Measurements from ENCODE around the gene ELL2. TPM values are rescaled to one million over a fixed set of nuclear protein-coding genes. Genes with fewer than 3 reads are reported as not detected.
"Not testable (repeated sequence)": the region's sequence is repeated elsewhere in the genome, so short reads cannot be mapped to it uniquely, and the experiment has no call there.

The ELL2 gene
- total and polyA plus RNA-seq, 2 donors (not counting 1 experiment from before 2014, with no cell fraction given), result 68.5 to 121 TPM

- Histone ChIP-seq H3K36me3 (ENCODE audit: control insufficient read depth, insufficient read depth, low read length) (no peaks in the 10 kb centered on the region), H3K4me2 (ENCODE audit: extremely low read depth, insufficient read depth, low read length) (peak overlapping the region; percentile 15), H3K4me3 (replicated peaks in 1 of 4; ENCODE audit: control extremely low read depth in 1 of 4, insufficient read depth in 1 of 4, low read depth in 3 of 4, low read length in 4 of 4) (no peak overlapping the region), H3K9me3 (ENCODE audit: control insufficient read depth, insufficient read depth, low read depth, low read length) (no peaks in the 10 kb centered on the region), H3K9ac (ENCODE audit: insufficient read depth, low read length) (no peak overlapping the region), H3K4me1 (ENCODE audit: control insufficient read depth, extremely low read depth, insufficient read depth, low read length) (peaks cover 4% of the 10 kb centered on the region), H3K79me2 (ENCODE audit: control insufficient read depth, insufficient read depth, low read length) (no peaks in the 10 kb centered on the region), H2AFZ (ENCODE audit: low read length) (peak overlapping the region; percentile 29), H3K27me3 (ENCODE audit: control insufficient read depth, insufficient read depth, low read length) (no peaks in the 10 kb centered on the region), H3K27ac (ENCODE audit: insufficient read depth, low read length) (no peak overlapping the region), H4K20me1 (ENCODE audit: control insufficient read depth, extremely low read depth, insufficient read depth, low read length) (no peaks in the 10 kb centered on the region)
- TF ChIP-seq EZH2 (IDR thresholded peaks at IDR 0.05; ENCODE audit: low read length, missing control alignments), result no peak
- TF ChIP-seq, protein P1, sequence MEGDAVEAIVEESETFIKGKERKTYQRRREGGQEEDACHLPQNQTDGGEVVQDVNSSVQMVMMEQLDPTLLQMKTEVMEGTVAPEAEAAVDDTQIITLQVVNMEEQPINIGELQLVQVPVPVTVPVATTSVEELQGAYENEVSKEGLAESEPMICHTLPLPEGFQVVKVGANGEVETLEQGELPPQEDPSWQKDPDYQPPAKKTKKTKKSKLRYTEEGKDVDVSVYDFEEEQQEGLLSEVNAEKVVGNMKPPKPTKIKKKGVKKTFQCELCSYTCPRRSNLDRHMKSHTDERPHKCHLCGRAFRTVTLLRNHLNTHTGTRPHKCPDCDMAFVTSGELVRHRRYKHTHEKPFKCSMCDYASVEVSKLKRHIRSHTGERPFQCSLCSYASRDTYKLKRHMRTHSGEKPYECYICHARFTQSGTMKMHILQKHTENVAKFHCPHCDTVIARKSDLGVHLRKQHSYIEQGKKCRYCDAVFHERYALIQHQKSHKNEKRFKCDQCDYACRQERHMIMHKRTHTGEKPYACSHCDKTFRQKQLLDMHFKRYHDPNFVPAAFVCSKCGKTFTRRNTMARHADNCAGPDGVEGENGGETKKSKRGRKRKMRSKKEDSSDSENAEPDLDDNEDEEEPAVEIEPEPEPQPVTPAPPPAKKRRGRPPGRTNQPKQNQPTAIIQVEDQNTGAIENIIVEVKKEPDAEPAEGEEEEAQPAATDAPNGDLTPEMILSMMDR (conservative IDR thresholded peaks at IDR 0.05 in 1 of 2, IDR thresholded peaks at IDR 0.05 in 1 of 2; ENCODE audit: low read depth in 1 of 2, low read length in 2 of 2), result no peak
- DNase-seq (ENCODE audit: low read depth in 2 of 2), result peak in 1 of 2 donors; percentile 86
Observed at GRCh38 chr5:95870105-95870672, 91.5 kb downstream of the ELL2 start.

DNA sequence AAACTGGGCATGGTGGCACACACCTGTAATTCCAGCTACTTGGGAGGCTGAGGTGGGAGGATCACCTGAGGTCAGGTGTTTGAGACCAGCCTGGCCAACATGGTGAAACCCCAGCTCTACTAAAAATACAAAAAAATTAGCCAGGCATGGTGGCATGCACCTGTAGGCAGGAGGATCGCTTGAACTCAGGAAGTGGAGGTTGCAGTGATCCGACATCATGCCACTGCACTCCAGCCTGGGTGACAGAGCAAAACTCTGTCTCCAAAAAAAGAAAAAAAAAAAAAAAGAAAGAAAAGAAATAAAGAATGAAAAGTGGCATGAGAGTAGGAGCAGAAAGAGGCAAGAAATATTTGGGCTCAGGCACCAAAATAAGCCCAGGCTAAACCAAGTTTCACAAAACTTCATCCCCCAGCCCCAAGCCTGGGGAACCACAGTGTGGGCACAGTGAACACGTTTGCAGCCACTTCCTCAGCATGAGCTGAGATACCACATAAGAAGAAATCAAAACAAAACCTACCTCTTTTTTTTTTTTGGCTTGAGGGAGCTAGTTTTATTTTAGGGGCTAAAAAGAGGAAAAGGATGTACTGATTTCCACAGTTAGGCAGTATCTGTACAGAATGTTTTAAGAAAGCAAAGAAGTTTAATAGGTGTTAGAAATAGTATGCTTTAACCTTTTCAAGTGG lies 92.3 kb downstream of the ELL2 start:
- H3K4me1 ChIP-seq (ENCODE audit: control insufficient read depth, extremely low read depth, insufficient read depth, low read length); H3K9ac ChIP-seq (ENCODE audit: insufficient read depth, low read length); H3K79me2 ChIP-seq (ENCODE audit: control insufficient read depth, insufficient read depth, low read length); H3K9me3 ChIP-seq (ENCODE audit: control insufficient read depth, insufficient read depth, low read depth, low read length); H3K4me3 ChIP-seq (replicated peaks in 1 of 4; ENCODE audit: control extremely low read depth in 1 of 4, insufficient read depth in 1 of 4, low read depth in 3 of 4, low read length in 4 of 4); DNase-seq (ENCODE audit: low read depth in 2 of 2); H2AFZ ChIP-seq (ENCODE audit: low read length); H3K27ac ChIP-seq (ENCODE audit: insufficient read depth, low read length); H4K20me1 ChIP-seq (ENCODE audit: control insufficient read depth, extremely low read depth, insufficient read depth, low read length); H3K36me3 ChIP-seq (ENCODE audit: control insufficient read depth, insufficient read depth, low read length); H3K27me3 ChIP-seq (ENCODE audit: control insufficient read depth, insufficient read depth, low read length); H3K4me2 ChIP-seq (ENCODE audit: extremely low read depth, insufficient read depth, low read length): not testable (repeated sequence)

DNA sequence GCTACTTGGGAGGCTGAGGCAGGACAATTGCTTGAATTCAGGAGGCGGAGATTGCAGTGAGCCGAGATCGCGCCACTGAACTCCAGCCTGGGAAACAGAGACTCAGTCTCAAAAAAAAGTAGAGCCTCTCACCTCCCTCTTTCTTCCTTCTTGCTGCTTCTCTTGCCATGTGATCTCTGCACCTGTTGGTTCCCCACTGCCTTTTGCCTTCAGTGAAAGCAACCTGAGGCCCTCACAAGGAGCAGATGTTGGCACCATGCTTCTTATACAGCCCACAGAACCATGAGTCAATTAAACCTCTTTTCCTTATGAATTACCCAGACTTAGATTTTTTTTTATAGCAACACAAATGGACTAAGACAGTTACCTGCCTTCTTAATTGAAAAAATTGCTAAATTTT lies 93.5 kb downstream of the ELL2 start:
- Histone ChIP-seq H3K4me2 (ENCODE audit: extremely low read depth, insufficient read depth, low read length) (no peak overlapping the region), H3K36me3 (ENCODE audit: control insufficient read depth, insufficient read depth, low read length) (no peaks in the 10 kb centered on the region), H2AFZ (ENCODE audit: low read length) (no peak overlapping the region), H3K79me2 (ENCODE audit: control insufficient read depth, insufficient read depth, low read length) (no peaks in the 10 kb centered on the region), H3K27me3 (ENCODE audit: control insufficient read depth, insufficient read depth, low read length) (no peaks in the 10 kb centered on the region), H3K27ac (ENCODE audit: insufficient read depth, low read length) (no peak overlapping the region), H4K20me1 (ENCODE audit: control insufficient read depth, extremely low read depth, insufficient read depth, low read length) (no peaks in the 10 kb centered on the region), H3K4me3 (replicated peaks in 1 of 4; ENCODE audit: control extremely low read depth in 1 of 4, insufficient read depth in 1 of 4, low read depth in 3 of 4, low read length in 4 of 4) (no peak overlapping the region), H3K9ac (ENCODE audit: insufficient read depth, low read length) (no peak overlapping the region), H3K4me1 (ENCODE audit: control insufficient read depth, extremely low read depth, insufficient read depth, low read length) (peaks cover 12% of the 10 kb centered on the region), H3K9me3 (ENCODE audit: control insufficient read depth, insufficient read depth, low read depth, low read length) (no peaks in the 10 kb centered on the region)
- DNase-seq (ENCODE audit: low read depth in 2 of 2), result no peak
- TF ChIP-seq, protein P1 (conservative IDR thresholded peaks at IDR 0.05 in 1 of 2, IDR thresholded peaks at IDR 0.05 in 1 of 2; ENCODE audit: low read depth in 1 of 2, low read length in 2 of 2), result no peak
- TF ChIP-seq EZH2 (IDR thresholded peaks at IDR 0.05; ENCODE audit: low read length, missing control alignments), result no peak

Measured in fibroblast of lung (primary cell).